ENCODE data around the gene TMEM51. TPM values are rescaled to one million over a fixed set of nuclear protein-coding genes. Genes with fewer than 3 reads are reported as not detected.

TMEM51 gene
- total and polyA plus RNA-seq, 8 donors, result 18.2 to 42.1 (median 25.6) TPM

DNA sequence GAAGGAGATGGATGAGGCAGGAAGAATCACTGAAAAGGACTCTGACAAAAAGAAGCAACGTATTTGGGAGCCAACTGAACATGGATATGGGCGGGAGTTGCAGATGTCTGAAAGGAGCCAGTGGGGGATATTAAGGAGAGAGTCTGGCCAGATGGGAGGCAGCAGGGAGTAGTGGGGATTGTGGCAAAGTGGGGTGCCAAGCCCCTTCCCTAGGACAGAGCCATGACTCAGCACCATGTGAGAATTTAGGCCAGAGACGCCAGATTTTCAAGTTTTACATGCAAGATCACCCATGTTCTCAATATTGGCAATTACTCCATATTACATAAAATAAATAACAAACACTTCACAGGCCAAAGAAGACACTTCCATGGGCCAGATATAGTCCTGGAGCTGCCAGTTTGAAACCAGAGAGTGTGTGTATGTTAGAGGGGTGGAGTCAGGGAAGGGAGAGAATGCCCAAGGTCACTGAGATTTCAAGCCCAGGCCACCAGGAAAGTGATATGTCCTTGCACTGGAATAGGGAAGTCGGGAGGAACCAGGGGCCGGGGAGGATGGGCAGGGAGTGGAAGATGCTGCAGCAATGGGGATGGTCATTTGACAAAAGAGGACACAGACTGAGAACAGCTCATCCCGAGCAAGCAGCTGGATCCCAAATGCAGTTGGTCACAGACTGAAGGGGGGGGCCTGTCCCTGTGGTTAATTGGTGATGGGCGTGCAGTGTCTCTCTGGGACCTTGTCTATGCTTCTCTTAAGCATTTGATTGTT, 23.5 kb downstream of the TMEM51 start:
- Histone ChIP-seq H3K4me3 (no peak overlapping the region), H3K9me3 (no peaks in the 10 kb centered on the region), H3K4me1 (peaks cover 41 to 88% (median 58%) of the 10 kb centered on the region in 3 donors), H3K36me3 (no peaks in the 10 kb centered on the region), H3K27me3 (no peaks in the 10 kb centered on the region), H3K27ac (peak overlapping the region in 3 of 4 donors; percentile 75 to 83 (median 82))
- TF ChIP-seq, protein P1, sequence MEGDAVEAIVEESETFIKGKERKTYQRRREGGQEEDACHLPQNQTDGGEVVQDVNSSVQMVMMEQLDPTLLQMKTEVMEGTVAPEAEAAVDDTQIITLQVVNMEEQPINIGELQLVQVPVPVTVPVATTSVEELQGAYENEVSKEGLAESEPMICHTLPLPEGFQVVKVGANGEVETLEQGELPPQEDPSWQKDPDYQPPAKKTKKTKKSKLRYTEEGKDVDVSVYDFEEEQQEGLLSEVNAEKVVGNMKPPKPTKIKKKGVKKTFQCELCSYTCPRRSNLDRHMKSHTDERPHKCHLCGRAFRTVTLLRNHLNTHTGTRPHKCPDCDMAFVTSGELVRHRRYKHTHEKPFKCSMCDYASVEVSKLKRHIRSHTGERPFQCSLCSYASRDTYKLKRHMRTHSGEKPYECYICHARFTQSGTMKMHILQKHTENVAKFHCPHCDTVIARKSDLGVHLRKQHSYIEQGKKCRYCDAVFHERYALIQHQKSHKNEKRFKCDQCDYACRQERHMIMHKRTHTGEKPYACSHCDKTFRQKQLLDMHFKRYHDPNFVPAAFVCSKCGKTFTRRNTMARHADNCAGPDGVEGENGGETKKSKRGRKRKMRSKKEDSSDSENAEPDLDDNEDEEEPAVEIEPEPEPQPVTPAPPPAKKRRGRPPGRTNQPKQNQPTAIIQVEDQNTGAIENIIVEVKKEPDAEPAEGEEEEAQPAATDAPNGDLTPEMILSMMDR (IDR thresholded peaks at IDR 0.05), result no peak
- peak in 1 of 4 donors; percentile 12 for ATAC-seq
- peak in 1 of 6 donors; percentile 53 for DNase-seq
- FAIRE-seq, result no peak
- WGBS, 2 donors, result 48 to 51% methylated on average over 7 of the region's 7 CpGs
- intact Hi-C loops (cut with DNase I), result no loop called here

DNA sequence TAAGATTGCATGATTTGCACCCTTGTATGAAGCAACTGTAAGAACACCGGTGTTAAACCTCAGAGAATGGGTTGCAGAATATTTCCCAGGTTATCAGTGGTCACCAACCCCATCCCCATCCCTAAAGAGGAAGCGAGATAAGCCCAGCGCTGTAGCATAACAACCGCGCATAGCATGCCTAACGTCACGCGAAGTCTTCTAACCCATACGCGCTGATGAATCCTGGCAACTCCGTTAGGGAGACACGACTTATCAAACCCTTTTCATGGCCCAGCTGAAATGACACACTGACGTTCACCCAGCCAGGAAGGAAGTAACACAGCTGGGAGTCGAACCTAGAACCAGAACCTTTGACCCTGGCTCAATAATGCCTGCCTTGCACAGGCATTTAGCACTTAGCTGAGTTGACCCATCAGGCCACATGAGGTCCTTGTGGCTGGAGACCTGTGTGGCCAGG, 24.2 kb downstream of the TMEM51 start:
- intact Hi-C loops (cut with DNase I), result no loop called here
- H3K27ac ChIP-seq, result peak overlapping the region; percentile 74 to 83 (median 78)
- H3K4me1 ChIP-seq, result peaks cover 34 to 87% (median 63%) of the 10 kb centered on the region in 3 donors
- H3K36me3 ChIP-seq, result no peaks in the 10 kb centered on the region
- H3K9me3 ChIP-seq, result no peaks in the 10 kb centered on the region
- WGBS, 2 donors, result 43 to 45% methylated on average over 14 of the region's 14 CpGs
- peak in 1 of 6 donors; percentile 17 for DNase-seq
- H3K27me3 ChIP-seq, result no peaks in the 10 kb centered on the region
- H3K4me3 ChIP-seq, result no peak overlapping the region
- TF ChIP-seq, protein P1 (IDR thresholded peaks at IDR 0.05), result no peak
- FAIRE-seq, result no peak
- no peak for ATAC-seq

DNA sequence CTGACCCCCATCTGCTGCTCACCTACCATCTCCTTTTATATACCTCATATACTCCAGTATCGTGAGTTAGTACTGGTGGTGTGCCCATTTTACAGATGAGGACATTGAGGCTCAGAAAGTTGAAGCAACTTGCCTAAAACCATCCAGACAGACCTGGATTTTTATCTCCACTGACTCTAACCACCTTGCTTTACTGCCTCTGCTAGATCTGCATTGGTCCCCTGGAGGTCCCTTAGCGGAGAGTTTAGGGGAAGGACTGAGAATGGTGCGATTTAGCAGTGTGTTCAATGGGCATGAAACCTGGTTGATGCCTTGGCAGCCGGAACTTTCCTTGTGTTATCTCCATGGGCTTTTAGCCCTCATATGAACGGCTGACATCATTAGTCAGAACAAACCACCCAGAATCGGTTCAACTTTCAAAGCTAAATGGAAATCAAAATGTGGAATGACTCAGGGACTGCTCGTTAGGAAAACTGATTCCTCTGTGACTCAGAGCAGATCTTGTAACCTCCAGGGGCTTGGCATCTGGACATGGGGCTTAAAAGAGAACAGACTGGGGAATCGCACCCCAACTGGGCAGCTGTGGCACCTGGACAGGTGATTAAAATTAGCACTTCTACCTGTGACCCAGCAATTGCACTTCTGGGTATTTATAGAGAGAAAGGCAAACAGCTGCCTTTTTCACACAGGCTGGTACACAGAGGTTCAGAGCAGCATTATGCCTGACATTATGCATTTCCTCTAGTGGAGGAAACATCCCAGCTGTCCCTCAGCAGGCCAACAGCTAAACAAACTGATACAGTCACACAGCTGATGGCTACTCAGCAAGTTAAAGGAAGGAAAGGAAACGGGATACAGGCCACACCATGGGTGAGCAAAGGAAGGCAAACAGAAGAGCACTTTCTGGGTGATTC, 25.3 kb downstream of the TMEM51 start:
- Histone ChIP-seq H3K36me3 (no peaks in the 10 kb centered on the region), H3K27ac (peak overlapping the region; percentile 74 to 83 (median 78)), H3K9me3 (no peaks in the 10 kb centered on the region), H3K4me1 (peaks cover 29 to 81% (median 60%) of the 10 kb centered on the region in 3 donors), H3K4me3 (no peak overlapping the region), H3K27me3 (no peaks in the 10 kb centered on the region)
- WGBS, 2 donors, result 8 to 14% methylated on average over 9 of the region's 9 CpGs
- FAIRE-seq (peak; percentile 13), DNase-seq (peak in 5 of 6 donors; percentile 80 to 94 (median 86)), ATAC-seq (peak; percentile 69 to 82 (median 79))
- intact Hi-C loops (cut with DNase I), result no loop called here
- TF ChIP-seq, protein P1 (IDR thresholded peaks at IDR 0.05), result no peak

GRCh38 chr1:15179485-15179883, 25.9 kb downstream of the TMEM51 start:
- Histone ChIP-seq H3K4me1 (peaks cover 29 to 79% (median 57%) of the 10 kb centered on the region in 3 donors), H3K9me3 (no peaks in the 10 kb centered on the region), H3K4me3 (no peak overlapping the region), H3K27ac (peak overlapping the region; percentile 74 to 83 (median 78)), H3K36me3 (no peaks in the 10 kb centered on the region), H3K27me3 (no peaks in the 10 kb centered on the region)
- no peak for DNase-seq
- intact Hi-C loops (cut with DNase I), result no loop called here
- 24 to 37% methylated on average over 8 of the region's 8 CpGs for WGBS, 2 donors
- FAIRE-seq, result no peak
- TF ChIP-seq, protein P1 (IDR thresholded peaks at IDR 0.05), result no peak
- ATAC-seq, result peak in 1 of 4 donors; percentile 1
